Head of caudate nucleus (tissue), 42 donors: ENCODE data around the gene IGSF6.
"Not testable (repeated sequence)": the region's sequence is repeated elsewhere in the genome, so short reads cannot be mapped to it uniquely, and the experiment has no call there.

ENCODE experiments used
- DNase-seq, 42 donors: peaks; one replicate each; pipeline versions ENCODE4 v3.0.0 to v3.0.0-alpha.2; 2020 to 2021; ENCODE audit warnings: mixed read lengths in 7 of 42
- intact Hi-C: fragments of 100-400 bp; cut with DNase I; formaldehyde crosslinking; loops from one replicate; pipeline ENCODE4 v1.15.0; 2022

The IGSF6 gene

DNA sequence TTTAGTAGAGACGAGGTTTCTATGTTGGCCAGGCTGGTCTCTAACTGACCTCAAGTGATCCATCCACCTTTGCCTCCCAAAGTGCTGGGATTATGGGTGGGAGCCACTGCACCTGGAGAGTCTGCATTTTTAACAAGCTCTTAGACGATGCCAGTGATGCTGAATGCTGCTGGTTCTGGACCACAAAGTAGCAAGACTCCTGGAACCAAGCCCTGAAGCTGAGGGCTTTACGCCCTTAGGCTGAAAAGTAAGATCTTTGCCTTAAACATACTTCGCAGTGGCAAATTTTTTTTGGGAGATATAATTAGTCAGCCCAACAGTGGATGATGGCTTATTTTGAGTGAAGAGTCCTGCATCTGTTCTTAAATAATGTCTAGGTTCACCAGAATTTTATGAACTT is 39.0 kb downstream of the IGSF6 start:
- DNase-seq = no peak
- intact Hi-C loops = no loop called here

DNA sequence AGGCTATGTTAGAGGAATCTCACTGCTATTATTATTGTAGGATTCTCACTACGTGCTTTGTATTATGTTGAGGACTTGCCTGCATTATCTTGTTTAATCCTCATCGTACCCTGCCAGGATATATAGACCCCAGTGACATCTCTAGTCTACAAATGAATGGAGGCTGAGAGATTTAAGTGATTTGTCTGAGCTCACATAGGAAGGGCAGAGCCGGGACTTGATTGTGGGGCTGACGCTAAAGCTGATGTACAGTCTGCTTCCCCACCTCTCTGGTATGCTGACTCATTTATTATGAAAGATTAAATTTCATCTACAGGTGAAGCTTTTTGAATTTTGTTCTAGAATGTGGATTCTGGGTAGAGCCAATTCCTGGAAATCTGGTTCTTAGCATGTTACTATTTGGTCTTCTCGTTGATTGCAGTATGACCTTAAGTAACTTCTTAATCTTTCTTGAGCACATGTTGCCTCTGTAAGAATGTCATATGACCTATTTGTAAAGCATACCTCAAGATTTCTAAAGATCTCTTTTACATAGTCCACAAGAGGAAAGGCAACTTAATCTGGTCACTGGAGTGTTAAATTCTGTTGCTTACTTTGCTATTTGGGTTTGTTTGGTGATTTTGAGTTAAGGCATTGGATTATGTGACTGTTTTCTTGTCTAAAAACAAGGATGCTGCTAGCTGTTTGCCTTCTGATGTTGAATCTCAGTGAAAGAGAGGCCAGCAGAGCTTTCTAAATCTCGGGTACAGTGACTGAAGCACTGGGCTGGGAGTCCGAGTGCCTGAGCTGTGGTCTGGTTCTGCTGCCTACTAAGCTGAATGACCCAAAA is 40.6 kb downstream of the IGSF6 start:
- DNase-seq = peak in 14 of 42 donors; percentile 15 to 68 (median 43)
- intact Hi-C loops = no loop called here

GRCh38 chr16:21611198-21611555 is 41.2 kb downstream of the IGSF6 start:
- intact Hi-C loops = no loop called here
- DNase-seq = no peak

- no peak for DNase-seq
- intact Hi-C loops = no loop called here
Measured at GRCh38 chr16:21610766-21611165, 41.6 kb downstream of the IGSF6 start.

- intact Hi-C loops = no loop called here
- DNase-seq = no peak
Measured at GRCh38 chr16:21610006-21610544, 42.3 kb downstream of the IGSF6 start.

DNA sequence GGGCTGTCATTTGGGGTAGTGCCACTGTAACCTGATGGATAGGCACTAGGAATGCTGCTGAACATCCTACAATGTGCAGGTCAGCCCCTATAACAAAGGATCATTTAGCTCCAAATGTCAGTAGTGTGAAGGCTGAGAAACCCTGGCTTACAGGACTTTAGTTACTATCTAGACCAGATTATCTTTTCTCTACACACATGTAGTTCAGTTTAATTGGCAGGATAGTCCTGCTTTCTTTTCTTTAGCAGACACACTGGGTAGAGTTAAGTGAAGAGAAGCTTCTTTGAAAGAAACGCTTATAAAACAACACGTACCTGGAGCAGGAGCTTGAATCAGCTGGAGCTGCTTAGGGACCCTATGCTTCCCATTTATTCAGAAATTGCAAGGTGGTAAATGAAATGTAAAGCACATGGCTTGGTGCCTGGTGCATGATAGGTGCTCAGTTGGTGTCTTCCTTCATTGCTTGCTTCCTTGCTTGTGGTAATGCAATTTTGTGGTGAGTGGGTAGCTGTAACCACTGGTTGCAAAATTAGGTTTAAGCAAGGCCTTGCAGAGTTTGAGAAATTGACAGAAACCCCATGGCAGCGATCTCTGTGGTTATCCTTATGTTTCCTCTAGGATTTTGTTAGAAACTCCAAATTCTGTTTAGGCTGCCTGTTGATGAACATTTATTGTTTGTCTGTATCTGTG is 43.6 kb downstream of the IGSF6 start:
- DNase-seq = peak in 1 of 42 donors; percentile 17
- intact Hi-C loops = no loop called here

DNA sequence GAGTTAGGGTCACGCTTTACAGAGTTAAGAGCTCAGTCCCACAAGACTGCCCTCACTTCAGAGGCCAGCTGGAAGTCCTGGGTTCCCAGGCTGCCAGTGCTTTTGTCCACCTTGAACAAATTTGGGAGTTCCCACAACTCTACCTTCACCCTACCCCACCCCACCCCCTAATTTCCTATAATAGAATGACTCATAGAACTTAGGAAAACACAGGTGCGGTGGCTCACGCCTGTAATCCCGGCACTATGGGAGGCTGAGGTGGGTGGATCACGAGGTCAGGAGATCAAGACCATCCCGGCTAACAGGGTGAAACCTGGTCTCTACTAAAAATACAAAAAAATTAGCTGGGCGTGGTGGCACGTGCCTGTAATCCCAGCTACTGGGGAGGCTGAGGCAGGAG is 46.6 kb downstream of the IGSF6 start:
- DNase-seq = peak in 22 of 42 donors; percentile 18 to 65 (median 37)
- intact Hi-C loops = not testable (repeated sequence)

DNA sequence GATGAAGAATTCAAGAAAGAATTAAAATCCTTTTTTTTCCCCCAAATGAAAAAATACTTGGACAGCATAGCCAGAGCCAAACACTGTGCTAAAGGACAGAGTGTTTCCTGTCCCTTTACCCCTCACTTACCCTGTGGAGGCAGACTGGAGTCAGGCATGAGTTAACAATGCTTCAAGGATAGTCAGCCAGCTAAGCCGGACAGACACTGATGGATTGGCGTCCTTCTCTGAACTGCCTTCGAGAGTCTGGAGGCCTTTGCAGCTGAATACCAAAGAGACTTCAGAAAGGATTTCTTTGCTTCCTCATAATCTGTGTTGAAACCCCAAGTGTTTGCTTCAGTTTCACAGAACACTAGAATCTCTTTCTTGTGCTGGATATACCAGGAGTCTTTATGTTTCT is 48.5 kb downstream of the IGSF6 start:
- intact Hi-C loops = no loop called here
- no peak for DNase-seq

DNA sequence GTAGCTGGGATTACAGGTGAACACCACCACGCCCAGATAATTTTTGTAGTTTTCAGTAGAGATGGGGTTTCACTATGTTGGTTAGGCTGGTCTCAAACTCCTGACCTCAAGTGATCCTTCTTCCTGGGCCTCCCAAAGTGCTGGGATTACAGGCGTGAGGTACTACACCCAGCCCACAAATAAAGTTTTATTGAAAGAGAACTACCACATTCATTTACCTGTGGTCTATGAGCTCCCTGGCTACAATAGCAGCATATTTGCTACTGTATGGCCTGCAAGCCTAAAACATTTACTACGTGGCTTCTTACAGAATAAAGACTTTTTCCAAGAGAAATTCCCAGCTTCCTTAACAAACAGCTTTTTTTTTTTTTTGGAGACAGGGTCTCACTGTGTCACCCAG is 49.6 kb downstream of the IGSF6 start:
- no peak for DNase-seq
- intact Hi-C loops = no loop called here

DNA sequence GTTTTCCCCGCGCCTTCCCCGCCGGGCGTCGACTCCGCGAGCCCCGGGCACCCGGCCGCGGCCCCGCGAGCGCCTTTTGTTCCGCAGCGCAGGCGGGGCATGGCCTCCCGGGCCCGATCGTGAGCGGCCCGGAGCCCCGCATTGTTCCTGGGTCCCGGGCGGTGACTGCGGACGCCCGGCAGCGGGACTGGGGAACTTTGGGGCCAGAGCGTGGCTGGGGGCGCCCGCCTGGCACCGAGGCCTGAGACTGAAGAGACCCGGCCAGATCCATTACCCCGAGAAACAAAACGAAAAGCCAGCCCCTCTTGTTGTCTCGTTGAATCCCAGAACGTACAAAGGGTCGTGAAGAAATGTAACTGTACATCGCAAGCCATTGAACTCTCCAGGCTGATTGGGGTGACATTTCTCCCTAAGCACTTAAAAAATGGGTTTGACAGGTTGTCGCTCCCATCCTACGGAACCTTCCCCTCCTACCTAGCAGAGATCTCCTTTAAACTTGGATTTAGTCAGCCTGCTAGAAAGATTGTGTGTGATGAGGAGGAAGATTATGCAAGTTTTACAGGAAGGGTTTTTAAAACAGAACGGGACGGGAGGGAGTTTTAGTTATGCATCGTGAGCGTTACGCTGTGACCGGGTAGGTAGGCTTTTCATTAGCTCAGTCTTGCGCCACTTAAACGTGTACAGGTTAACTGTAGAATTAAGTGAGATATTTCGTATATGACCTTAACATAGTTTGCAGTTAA is 52.2 kb downstream of the IGSF6 start:
- peak in 13 of 42 donors; percentile 18 to 66 (median 35) for DNase-seq
- intact Hi-C loops = no loop called here

- intact Hi-C loops = loop anchor here (10.0 kb wide), 1 partner anchor 85 kb away; no protein-coding TSS in a partner anchor
- DNase-seq = peak; percentile 85 to 98 (median 96)
Measured at GRCh38 chr16:21599122-21600030, 53.0 kb downstream of the IGSF6 start, which contains the start of gene METTL9. Gene METTL9 (plus strand): TSS chr16:21599577. CDS start chr16:21599734, 157 bp downstream.

GRCh38 chr16:21598701-21599121 is 53.7 kb downstream of the IGSF6 start:
- intact Hi-C loops = loop anchor here (10.0 kb wide), 1 partner anchor 84 kb away; no protein-coding TSS in a partner anchor
- DNase-seq = peak in 11 of 42 donors; percentile 9 to 45 (median 30)

- intact Hi-C loops = loop anchor here (10.0 kb wide), 1 partner anchor 83 kb away; no protein-coding TSS in a partner anchor
- DNase-seq = no peak
Measured at GRCh38 chr16:21598206-21598605, 54.2 kb downstream of the IGSF6 start.

- DNase-seq = no peak
- intact Hi-C loops = loop anchor here (10.0 kb wide), 1 partner anchor 83 kb away; no protein-coding TSS in a partner anchor
Measured at GRCh38 chr16:21597561-21598030, 54.8 kb downstream of the IGSF6 start.

DNA sequence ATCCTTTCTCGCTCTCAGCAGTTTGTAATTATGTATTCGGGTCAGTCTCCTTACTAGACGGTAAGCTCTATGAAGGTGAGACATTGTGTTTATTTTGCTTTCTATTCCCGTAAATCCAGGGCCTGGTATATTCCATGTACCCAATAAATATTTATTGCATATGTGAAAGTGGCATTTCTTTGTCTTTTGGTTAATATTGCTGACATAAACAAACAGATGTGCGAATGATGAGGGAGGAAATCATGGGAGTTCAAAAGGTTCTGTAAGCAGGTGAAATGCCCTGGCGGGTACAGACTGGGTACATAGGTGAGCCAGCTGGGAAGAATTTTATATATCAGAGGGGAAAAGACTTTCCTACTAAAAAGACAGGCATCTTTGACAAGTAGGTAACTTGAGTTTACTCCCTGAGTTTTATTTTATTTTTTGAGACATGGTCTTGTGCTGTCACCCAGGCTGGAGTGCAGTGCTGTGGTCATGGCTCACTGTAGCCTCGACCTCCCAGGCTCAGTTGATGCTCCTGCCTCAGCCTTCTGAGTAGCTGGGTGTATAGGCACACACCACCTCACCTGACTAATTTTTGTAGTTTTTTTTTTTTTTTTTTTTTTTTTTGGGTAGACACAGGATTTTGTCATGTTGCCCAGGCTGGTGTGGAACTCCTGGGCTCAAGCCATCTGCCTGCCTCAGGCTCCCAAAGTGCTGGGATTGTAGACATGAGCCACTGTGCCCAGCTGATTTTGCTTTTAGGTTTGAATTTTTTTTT is 58.7 kb downstream of the IGSF6 start:
- no peak for DNase-seq
- intact Hi-C loops = loop anchor here (10.0 kb wide), 1 partner anchor 79 kb away; no protein-coding TSS in a partner anchor

GRCh38 chr16:21592191-21592590 is 60.2 kb downstream of the IGSF6 start:
- intact Hi-C loops = loop anchor here (10.0 kb wide), 1 partner anchor 77 kb away; no protein-coding TSS in a partner anchor
- DNase-seq = no peak

DNA sequence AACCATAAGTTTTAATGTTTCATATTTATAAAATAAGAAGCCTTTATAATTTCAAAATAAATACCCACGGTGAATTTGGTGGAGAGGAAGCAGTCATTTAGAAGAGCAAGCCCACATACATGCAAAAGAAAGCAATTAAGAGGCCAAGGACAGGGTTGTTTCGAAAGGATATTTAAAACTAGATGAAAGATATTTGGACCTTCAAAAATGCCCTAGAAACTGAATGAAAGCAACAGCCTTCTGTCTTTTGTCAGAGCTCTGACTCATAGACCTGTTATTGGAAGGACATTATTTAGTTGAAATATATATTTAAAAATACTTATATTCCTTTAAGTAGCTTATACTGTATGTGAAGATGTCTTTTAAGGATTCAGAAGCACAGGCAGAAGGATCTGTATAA is 61.6 kb downstream of the IGSF6 start:
- no peak for DNase-seq
- intact Hi-C loops = loop anchor here (10.0 kb wide), 1 partner anchor 76 kb away; no protein-coding TSS in a partner anchor
